K562 treated with DMSO at 1 percent for 24 hours (cell line): ENCODE measurements around the gene TRPC4AP. TPM values are rescaled to one million over a fixed set of nuclear protein-coding genes. Genes with fewer than 3 reads are reported as not detected.

Experiments used
- total RNA-seq: library from RNA; unstranded; fragments of 300-600 nt; gene quantifications from 2 replicates; pipeline ENCODE4 v1.2.3, GENCODE V29; 2022; ENCODE audit warnings: low read depth; ENCODE audit not compliant: insufficient read depth

Gene TRPC4AP
- 83.7 and 88.3 TPM in 2 replicates for total RNA-seq

DNA sequence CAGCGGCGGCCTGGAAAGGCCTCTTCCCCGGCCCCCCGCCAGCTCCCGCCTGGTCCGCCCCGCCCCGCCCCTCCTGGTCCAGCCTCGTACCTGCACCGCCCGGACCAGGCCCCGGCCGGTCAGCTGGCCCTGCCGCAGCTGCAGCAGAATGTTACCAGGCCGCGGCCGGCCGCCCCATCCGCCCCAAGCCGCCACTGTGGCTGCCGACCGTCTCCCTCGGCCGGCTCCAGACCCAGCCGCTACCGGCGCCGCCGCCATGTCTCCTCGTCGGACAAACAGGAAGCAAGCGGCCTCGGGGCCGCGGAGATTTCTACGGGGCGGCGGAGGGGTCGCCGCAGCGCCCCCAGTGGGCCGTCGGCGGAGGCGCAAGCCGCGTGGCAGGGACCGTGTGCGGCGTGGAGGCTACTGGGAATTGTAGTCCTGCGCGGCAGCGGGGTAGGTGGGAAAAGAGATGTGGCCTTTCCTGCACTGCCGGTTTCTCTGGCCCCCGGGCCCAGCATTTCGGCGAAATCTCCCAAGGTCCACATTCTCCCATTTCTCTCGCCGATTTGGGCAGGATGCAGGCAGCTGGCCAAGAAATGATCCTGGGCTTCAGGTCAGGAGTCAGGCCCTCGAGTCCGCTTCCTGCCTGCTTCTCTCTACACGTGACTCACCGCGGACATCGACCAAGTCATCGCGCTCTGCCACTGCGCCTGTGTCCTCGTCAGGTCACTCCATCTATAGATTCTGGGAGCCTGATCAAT is at the start of gene TRPC4AP:
TSS of gene TRPC4AP (minus strand) at position 284 of the 743 bp plus-strand sequence. CDS start at position 258, 26 bp downstream.

GRCh38 chr20:34955231-34956040 is 137.2 kb downstream of the TRPC4AP start, which contains the start of the genes GSS and MYH7B:
Gene GSS (minus strand): TSS chr20:34955806. CDS start chr20:34951852, 3,954 bp downstream.
Gene MYH7B (plus strand): TSS chr20:34955868. CDS start chr20:34978006, 22,138 bp downstream.

Other genes with a start within 250 kb of the TRPC4AP start
- 57.3 and 60.3 TPM in 2 replicates for gene GGT7, start 220.0 kb downstream of the TRPC4AP start, total RNA-seq
- 71.4 and 73.7 TPM in 2 replicates for gene ACSS2, start 216.2 kb downstream of the TRPC4AP start, total RNA-seq
- 69.9 and 75.5 TPM in 2 replicates for gene GSS, start 137.0 kb downstream of the TRPC4AP start, total RNA-seq
- not detected in 2 replicates for gene MYH7B, start 136.9 kb downstream of the TRPC4AP start, total RNA-seq
- gene EDEM2, start 54.5 kb upstream of the TRPC4AP start, total RNA-seq, result 29.5 and 33.0 TPM in 2 replicates
- 22.9 and 28.8 TPM in 2 replicates for gene PROCR, start 79.3 kb upstream of the TRPC4AP start, total RNA-seq
- 0.16 and 0.31 TPM in 2 replicates for gene MMP24, start 133.9 kb upstream of the TRPC4AP start, total RNA-seq
- 161 and 170 TPM in 2 replicates for gene MMP24OS, start 185.3 kb upstream of the TRPC4AP start, total RNA-seq
- 189 and 206 TPM in 2 replicates for gene EIF6, start 192.0 kb upstream of the TRPC4AP start, total RNA-seq
- not detected in 2 replicates for gene FAM83C, start 199.6 kb upstream of the TRPC4AP start, total RNA-seq